NCI-H82 treated with DMSO at 0.1 percent for 48 hours (cell line): ENCODE results near the gene PES1.
"Not testable (repeated sequence)": the region's sequence is repeated elsewhere in the genome, so short reads cannot be mapped to it uniquely, and the experiment has no call there.

Experiments
- DNase-seq: peaks from one replicate; lab custom pipeline; 2025; ENCODE audit not compliant: unreplicated experiment; lab: John Stamatoyannopoulos, UW

PES1 gene

DNA sequence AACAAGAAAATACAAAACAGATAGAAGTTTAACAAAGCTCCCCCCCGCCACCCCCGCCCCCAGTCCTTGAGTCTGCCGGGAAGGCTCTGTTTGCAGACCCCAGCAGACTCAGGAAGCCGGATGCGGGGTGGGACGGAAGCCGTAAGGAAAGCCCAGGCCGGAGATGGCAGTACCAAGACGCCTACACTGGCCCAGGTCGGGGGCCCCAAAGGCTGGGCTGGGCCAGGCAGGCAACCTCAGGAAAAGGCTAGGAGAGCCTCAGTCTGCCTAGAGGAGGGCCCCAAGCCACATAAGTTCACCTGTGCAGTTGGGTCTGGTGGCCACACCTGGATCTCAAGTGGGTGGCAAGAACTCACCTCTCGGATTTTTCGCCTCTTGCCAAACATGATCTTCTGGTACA, 13.2 kb downstream of the PES1 start:
- no peak for DNase-seq

DNA sequence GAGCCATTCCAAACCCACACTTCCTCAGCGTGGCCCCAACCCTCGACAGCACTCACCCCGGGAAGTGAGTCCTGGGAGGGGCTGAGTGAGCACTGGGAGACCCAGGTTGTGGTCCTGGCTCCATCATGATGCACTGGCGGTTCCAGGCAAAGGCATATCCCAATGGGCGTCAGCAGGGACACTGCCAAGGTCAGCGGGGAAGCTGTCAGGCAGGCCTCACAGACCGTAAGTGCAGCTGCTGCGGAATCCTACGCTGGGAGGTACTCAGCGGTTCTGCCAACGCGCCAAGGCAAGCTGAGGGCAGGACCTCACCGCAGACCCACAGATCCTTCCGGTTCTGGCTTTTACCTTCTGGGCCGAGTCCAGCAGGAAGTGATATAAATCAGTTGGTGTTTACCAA, 15.9 kb downstream of the PES1 start:
- no peak for DNase-seq

DNA sequence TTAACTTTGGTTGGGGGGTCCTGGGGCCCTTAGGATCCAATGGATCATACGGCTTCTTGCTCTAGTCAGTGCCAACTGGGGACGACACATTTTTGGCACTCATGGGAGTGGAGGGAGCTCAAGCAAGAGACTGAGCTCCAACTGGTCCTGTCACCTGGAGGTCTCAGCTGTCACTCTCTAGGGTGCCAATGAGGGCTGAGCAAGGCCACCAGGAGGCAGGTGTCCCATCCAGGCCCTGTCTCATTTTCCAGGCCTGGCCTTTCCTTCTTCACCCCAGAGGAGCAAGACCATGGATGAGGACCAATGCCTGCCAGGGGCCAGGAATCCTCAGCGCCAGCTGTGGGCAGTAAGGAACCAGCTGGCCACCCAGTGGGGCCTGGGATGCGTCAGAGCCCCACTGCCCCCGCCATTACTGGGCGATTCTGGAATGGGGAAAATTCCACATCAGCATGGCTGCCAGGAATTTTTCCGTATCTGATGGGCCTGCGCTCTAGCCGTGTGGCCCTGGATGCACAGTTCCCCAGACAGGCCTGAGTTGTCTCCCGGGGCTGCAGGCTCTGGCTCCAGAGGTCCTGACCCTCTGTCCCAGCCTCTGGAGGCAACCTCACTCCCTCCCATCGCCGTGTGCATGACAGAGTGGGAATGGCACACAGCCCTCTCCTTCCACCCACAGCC, 16.6 kb downstream of the PES1 start:
- no peak for DNase-seq

DNA sequence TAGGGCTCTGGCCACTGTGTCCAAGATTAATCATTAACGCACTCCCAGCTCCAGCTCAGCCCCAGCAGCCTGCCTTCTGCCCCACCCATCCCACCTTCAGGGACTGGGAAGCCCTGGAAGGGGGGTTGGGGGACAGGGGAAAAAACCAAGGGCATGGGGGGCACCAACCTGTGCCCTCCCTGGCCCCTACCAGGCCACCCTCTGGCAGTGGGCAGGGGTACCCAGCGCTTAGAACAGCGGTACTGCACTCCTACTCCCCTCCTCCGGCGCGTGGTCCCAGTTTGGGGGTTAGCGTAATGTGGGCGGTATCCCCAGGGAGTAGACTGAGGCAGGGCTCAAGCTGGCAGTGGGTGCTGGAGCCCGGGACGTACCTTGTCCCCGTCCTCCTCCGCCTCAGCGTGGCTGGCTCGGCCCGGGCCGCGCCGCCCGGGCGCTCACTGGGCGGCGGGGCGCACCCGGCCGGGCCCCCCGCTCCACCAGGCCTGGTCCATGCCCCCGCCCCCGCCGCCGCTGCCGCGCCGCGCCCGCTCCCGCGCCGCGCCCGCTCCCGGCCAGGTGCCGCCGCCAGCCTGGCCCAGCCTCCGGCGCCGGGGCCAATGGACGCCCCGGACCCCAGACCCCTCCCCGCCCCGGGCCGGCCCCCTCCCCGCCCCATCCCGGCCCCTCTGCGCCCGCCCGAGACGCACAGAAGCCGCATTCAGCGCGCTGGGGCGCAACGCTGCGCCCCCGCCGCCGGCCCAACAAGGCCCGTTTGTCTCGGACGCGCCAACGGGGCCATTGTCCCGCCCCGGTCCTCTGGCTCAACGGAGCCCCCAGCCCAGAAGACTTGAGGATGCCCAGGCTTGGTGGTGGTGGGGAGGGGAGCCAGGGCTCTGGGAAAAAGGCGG, 17.4 kb downstream of the PES1 start, which contains the start of gene GAL3ST1:
Gene GAL3ST1 (minus strand): TSS at position 571 of the 887 bp plus-strand sequence. CDS start 17,273 bp downstream, outside the sequence.
- DNase-seq: no peak

DNA sequence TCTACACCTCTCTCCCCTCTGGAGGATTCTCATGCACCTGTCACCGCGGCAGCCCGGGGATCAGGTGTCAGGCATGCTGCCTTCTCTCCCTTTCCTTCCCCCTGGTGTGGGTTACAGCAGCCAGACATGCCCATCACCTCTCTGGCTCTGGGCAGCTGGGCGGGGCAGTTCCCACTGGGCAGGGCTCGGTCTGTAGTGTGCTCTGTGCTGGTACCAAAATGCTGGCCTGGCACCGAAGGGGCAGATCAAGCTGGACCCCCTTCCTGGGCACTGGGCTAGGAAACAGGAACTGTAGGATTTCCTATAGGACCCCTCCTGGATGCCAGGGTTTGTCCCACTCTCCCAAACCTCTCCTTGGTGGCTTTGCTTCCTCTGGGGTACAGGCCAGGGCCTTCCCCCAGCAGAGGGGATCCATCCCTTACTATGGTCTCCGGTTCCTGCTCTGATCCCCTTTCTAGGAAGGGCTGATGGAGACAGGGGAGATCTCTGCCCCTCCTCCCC, 18.1 kb downstream of the PES1 start:
- no peak for DNase-seq

DNA sequence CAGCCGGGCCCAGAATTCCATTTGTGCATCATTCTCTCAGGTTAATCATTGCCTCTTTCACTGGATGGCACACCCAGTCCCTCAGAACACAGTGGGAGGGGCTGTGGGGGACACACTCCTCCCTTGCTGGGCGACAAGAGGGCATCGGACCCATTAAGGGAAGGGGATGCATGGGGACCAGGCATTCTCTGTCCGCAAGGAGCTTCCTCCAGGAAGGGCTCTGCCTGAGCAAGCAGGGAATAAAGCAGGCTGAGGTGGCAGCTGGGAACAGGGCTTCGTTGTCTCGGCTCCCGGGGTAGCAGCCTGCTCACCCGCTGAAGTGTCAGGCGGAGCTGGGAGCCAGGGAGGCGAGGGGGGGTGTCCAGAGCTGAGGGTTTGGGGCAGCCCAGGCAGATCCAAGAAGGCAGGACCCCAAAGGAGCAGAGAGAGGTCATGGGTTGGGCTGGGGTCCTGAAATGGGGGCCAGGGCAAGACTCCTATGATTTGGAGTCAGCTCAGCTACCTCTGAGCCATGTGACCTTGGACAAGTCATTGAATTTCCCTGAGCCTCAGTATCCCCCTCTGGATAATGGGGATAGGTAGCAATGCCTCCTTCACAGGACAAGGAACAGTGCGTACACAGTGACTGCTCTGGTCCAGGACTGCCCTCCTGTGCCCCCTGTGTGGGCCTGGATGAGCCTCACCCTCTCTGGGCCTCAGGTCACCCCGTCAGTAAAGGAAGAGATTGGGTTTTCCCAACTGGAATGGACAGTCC, 18.7 kb downstream of the PES1 start:
- DNase-seq: no peak

DNA sequence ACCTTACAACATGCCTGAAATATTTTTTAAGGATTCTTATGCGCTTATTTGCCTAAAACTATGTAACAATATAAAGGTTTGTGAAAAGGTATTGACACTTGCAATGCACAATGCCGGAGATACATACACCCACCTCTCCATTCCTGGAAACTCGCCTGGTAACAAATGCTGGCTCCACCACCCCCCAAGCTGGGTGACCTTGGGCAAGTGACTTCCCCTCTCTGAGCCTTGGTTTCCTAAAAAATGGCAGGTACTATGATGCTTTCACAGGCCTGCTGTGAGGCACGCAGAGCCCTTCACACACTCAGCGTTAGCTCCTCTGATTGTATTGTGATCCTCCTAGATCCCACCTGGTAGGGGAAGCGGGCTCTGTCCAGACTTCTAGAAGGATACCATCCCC, 19.5 kb downstream of the PES1 start:
- DNase-seq: no peak

DNA sequence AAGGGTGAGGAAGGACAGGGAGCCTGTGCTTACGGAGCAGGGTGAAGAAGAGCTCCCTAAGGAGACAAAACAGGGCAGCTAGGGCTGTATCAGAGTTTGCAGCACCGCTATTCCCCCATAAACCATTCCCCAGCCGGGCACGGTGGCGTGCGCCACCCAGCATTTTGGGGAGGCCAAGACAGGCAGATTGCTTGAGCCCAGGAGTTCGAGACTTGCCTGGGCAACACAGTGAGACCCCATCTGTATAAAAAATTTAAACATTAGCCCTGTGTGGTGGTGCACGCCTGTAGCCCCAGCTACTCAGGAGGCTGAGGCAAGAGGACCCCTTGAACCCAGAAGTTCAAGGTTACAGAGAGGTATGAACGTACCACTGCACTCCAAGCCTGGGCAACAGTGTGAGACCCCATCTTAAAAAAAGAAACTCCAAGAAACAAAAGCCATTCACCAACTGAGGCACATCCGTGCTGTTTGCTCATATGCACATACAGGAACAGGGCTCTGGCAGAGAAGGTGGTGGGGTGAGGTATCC, 22.0 kb downstream of the PES1 start:
- no peak for DNase-seq

DNA sequence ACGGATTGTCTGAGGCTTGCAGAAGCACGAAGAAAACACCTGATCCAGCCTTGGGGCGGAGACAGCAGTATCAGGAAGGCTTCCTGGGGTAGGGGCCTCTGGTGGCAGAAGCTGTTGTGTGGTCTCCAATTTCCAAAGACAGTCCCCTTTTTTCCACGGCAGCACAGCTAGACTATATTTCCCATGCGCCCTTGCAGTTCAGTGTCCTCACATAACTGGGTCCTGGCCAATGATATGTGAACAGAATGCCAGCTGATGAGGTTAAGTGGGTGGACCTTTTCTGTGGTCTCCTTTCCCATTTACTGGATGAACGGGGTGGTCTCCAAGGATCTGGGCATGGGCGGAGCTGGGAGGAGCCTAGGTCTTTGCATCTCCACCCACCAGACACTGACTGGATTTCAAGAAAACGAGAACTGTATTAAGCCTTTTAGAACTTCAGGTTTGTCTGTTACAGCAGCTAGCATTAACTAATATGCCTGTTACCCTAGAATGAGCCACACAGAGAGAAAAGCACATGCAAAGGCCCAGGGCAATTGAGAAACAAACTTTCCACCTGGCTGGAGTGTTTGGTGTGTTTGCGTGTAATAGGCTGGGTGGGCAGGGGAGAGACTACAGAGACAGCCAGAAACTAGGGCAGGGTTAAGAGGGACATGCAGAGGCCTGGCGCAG, 23.4 kb downstream of the PES1 start:
- peak; percentile 16 for DNase-seq

DNA sequence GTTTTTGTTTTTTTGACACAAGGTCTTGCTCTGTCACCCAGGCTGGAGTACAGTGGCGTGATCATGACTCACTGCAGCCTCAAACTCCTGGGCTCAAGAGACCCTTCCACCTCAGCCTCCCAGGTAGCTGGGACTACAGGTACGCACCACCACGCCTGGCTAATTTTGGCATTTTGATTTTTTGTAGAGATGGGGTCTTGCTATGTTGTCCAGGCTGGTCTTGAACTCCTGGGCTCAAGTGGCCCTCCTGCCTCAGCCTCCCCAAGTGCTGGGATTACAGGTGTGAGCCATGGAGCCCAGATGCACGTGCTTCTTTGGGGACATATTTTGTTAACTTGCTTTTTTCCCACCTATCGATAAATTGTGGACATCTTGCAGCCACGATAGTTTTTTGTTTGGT, 24.4 kb downstream of the PES1 start:
- DNase-seq: not testable (repeated sequence)

DNA sequence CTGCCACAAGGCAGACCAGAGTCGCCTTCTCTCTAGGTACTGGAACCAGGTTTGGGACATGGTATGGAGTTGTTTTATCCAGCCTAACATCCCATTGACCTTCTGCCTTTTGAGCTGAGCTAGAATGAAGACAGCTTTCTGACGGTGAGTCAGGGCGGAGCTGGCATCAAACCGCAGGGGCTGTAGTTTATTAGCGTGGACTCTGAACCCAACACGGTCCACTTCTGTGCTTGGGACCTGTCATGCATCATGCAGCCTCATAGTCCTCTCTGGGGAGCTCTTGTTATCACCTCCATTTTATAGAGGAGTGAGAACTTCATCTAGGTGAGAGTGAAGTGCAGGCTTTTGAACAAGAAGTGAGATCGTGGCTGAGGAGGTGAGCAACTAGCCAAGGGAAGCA, 25.6 kb downstream of the PES1 start:
- DNase-seq: no peak

DNA sequence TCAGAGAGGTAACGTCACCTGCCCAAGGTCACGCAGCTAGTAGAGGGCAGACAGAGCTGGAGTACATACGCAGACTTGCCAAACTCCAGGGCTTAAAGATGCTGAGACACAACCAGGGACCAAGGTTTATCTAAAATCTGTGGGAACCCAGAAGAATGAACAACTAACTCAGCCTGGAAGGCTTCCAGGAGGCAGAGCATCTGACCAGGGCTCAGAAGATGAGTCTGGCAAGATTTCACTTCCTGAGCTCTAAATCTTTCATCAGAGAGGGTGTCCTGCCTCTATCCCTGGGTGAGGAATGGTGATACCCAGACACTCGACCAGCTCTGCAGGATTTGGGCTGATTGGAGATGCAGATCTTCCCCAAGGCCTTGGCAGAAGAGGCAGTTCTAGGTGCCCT, 26.4 kb downstream of the PES1 start:
- no peak for DNase-seq

DNA sequence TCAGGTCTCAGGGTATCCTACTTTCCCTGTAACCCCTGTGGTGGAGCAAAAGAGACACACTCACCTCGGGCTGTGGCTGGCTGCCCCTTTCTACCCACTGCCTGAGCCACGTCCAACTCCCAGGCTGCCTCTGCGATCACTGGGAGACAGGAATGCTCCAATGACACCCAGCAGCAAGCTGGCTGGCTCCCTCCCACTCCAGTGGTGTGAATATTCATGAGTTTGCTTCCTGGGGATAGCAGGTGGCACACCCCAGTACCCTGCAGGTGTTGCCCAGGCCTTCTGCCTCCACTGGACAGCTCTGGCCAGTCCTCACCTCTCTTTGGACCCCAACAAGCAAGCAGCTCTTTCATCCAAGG, 27.0 kb downstream of the PES1 start:
- DNase-seq: no peak

DNA sequence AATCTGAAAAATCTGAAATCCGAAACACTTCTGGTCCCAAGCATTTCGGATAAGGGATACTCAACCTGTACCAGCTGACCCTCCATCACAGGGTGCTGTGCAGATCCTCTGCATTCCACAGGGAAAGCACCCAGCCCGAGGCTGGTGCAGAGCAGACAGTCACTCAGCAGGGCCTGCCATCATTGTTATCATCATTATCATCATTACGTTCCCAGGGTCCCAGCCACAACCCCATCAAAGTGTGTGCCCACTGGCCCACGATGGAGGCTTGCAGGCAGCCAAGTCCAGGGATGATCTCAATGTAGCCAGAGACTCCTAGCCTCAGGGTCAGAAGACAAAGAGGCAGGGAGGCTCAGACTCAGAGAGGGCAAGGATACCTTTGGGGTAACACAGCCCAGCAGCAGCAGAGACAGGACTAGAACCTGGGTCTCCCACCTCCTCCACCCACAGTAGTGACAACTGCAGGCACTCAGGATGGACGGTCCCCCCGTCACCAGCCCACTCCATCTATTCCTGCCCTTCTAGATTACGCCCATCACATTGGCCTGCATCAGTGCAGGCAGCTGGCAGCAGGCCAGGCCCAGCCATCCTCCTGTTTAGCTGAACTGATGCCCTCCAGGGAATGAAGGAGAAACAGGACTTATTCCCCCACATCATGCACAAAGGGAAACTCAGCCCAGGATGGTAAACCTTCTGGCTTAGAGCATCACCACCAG, 27.5 kb downstream of the PES1 start:
- no peak for DNase-seq

DNA sequence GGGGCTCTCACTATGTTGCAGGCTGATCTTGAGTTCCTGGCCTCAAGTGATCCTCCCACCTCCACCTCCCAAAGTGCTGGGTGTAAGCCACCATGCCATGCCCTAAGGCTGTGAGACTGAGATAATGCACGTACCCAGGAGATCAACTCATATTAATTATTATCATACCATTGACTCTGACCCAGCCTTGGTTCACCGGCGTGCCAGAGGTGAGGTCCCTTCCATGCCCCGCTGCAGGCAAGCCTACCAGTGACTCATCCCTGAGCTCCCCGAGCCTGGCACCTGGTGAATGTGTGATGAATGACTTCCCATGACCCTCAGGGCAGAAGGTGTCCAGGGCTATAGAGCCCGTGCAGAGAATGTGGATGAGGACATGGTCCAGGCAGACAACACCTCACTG, 29.3 kb downstream of the PES1 start:
- DNase-seq: no peak

DNA sequence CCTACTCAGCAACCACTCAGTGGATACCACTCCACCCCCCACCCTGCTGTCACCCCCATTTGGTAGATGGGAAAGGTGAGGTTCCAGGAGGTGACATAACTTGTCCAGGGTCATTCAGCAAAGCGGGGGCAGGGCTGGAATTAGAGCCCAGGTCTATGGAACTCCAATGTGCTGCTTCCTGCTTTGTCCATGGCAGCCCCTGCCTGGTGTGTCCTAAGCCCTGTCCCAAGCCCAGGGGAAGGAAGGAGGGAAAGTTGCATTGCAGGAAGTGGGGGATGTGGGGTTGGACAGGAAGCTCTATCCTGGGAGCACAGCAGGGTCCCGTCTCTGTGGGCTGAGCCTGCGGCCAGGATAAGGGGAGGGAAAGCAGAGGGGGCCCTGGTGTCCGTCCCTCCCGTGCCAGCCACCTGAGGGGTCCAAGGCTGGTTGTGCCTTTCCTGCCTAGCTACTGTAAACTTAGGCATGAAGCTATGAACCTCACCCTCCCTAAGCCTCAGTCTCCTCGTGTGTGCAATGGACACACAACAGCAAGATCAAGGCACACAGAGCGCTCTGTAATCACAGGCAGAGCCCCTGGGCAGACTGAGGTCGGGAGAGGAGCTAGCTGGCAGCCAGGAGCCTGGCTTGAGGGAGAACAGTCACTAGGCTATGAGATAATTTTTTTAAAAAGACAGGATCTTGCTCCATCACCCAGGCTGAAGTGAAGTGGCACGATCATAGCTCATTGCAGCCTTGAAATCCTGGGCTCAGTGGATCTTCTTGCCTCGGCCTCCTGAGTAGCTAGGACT, 30.1 kb downstream of the PES1 start:
- no peak for DNase-seq

DNA sequence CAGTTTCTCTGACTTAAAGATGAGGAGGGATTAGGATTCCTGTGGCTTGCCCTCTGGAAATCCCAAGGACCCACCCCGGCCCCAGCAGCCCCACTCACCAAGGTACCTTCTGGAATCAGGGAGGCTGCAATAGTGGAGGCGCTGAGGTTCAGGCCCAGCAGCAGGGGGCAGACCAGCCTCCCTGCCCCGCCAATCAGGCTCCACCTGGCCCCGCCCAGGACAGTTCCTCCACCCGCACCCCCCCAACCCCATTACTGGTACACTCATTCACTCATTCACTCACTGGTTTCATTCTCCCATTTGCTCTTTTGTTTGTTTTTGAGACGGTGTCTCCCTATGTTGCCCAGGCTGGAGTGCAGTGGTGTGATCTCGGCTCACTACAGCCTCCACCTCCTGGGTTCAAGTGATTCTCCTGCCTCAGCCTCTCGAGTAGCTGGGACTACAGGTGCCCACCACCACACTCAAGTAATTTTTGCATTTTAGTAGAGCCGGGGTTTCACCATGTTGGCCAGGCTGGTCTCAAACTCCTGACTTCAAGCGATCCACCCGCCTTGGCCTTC, 31.0 kb downstream of the PES1 start:
- peak; percentile 6 for DNase-seq

DNA sequence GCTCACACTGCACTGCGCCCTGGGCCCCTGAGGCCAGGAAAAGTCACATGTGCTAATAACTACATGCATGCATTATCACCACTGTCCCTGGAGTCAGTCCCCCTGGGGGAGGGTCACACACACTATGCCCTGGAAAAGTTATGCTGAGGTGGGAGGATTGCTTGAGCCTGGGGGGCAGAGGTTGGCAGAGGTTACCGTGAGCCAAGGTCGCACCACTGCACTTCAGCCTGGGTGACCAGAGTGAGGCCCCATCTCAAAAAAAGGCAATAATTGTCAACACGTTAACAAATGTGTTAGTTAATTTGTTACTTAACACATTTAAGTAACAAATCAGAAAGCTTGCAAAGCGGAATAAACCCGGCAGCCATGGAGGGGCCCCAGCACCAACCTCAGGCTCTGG, 31.8 kb downstream of the PES1 start:
- DNase-seq: no peak

DNA sequence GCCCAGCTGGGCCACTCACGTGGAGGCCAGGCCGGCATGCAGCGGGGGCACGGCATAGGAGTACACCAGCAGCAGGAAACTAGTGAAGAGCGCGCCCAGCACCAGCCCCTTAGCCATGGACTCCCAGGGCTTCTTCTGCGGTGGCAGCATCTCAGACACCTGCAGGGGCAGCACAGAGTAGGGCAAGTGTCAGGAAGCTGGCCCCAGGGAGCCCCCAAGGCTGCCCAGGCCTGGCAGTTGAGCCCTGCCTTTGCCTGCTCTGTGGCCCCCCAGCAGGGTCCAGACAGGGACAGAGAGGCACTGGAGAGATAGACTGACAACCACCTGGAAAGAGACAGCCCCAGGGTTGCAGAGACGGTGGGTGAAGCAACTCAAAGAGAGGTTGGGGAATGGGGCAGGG, 34.5 kb downstream of the PES1 start:
- DNase-seq: no peak
